ENCODE measurements around the gene COX6A2.
A peak's percentile ranks its signal among the peaks of the same experiment; 100 is the strongest.

Gene COX6A2
- total RNA-seq, result 0 reads per million in 2 donors

DNA sequence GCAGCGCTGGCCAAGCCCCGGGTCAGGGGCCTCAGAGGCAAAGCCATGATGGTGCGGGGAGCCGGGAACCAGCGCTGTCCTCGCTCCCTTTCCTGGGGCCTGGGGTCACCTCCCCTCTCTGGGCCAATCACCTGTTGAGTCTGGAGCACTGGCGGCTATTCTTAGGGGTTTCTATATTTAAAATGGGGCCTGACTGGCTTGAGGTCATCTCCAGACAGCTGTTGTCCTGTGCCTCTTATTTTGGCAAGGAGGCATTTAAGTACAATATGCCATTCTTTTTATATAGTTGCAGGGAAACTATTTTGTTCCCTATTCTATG is at the start of gene COX6A2:
TSS of gene COX6A2 (minus strand) at position 82 of the 319 bp plus-strand sequence. CDS start at position 47, 35 bp downstream.
- no peak for DNase-seq

DNA sequence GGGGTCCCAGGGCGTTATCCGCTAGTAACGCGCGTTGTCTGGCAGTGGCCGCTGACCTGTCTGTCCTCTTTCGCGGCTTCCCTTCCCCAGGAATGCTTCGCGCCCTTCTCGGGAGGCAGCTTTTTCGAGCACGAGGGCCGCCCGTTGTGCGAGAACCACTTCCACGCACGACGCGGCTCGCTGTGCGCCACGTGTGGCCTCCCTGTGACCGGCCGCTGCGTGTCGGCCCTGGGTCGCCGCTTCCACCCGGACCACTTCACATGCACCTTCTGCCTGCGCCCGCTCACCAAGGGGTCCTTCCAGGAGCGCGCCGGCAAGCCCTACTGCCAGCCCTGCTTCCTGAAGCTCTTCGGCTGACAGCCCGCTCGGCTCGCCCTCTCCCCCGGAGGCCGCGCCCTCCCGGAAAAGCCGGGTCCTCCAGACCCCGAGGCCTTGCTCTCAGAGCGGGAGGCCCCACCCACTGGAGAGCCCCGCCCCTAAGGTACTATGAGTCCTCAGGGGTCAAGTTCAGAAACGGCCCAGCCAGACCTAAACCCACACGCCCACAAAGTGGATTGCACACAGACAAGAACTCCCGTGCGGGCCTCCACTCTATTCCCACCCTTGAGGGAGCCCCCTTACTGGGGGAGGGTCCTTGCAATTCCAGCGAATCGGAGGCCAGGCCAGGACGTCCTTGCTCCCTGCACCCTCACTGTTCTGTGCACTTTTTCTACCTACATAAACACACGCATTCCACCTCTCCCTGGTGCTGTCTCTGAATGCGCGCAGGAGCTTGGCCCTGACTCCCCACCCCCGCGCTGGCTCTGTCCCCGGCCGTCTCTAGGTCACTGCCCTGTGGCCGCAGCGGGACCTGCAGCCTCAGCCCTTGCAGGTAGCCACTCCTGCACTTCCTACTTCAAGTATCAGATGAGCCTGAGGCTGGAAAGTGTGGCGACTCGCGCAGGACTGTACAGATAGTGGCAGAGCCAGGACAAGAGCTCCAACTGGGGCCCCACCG is 49.4 kb upstream of the COX6A2 start:
- no peak for DNase-seq

DNA sequence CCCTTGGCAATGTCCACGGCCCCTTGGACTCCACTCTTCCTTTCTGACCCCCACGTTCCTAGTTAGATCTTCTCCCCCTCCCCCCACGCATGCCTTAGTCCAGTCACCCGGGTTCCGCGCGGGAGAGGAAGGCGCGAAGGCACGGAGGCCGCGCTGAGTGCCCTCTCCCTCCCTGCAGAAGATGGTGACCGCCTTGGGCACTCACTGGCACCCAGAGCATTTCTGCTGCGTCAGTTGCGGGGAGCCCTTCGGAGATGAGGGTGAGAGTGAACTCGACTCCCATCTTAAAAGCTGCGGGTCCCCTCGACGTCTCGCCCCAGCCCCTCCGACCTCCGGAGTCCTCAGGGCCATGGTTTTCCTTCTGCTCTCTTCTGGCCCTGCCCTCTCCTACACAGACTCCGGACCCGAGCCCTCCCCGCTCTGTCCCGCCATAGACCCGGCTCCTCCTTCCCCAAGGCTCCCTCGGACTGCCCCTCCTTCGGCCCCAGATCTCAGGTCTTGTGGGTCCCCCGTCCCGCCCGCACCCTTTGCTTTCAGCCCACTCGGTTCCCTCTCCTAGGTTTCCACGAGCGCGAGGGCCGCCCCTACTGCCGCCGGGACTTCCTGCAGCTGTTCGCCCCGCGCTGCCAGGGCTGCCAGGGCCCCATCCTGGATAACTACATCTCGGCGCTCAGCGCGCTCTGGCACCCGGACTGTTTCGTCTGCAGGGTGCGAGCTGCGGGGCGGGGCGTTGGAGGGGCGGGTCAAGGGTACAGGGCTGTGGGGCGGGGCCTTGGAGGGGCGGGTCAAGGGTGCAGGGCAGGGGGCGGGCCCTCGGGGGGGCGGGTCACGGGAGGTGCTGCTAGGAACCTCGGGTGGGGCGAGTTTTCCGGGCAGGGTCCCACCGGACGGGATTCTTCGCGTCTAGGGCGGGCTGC is 48.4 kb upstream of the COX6A2 start:
- DNase-seq, result peak; percentile 71

DNA sequence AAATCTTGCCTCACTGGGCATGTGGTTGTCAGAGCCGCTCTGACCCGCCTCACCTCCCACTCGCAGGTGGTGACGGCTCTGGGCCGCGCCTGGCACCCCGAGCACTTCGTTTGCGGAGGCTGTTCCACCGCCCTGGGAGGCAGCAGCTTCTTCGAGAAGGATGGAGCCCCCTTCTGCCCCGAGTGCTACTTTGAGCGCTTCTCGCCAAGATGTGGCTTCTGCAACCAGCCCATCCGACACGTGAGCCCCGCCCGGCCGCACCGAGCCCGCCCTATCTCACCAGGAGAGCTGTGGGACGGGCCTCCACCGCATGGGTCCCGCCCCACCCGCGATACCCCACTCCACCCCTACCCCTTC is 47.8 kb upstream of the COX6A2 start:
- DNase-seq, result no peak

- DNase-seq, result no peak
These were observed 46.9 kb upstream of the COX6A2 start for GRCh38 chr16:31474773-31475738.

GRCh38 chr16:31474173-31474714 is 46.1 kb upstream of the COX6A2 start:
- no peak for DNase-seq

DNA sequence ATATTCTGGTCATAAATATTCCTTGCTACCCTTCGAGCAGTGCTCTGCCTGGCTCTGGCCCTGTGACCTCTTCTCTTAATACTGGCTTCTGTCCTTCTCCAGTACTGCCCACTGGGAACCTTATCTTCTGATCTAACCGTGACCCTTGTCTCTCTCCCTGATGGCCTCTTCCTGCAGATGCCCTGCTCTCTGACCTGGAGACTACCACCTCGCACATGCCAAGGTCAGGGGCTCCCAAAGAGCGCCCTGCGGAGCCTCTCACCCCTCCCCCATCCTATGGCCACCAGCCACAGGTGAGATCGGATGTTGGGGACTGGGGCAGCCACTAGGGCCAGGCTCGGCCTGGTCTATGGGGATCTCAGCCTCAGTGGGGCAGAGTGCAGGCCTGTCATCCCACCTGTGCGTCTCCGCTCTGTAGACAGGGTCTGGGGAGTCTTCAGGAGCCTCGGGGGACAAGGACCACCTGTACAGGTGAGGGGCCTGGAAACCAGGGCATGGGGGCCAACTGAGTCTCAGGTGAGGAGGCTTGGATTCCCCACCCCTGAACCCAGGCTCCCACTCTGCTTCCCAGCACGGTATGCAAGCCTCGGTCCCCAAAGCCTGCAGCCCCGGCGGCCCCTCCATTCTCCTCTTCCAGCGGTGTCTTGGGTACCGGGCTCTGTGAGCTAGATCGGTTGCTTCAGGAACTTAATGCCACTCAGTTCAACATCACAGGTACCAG is 45.3 kb upstream of the COX6A2 start:
- no peak for DNase-seq

DNA sequence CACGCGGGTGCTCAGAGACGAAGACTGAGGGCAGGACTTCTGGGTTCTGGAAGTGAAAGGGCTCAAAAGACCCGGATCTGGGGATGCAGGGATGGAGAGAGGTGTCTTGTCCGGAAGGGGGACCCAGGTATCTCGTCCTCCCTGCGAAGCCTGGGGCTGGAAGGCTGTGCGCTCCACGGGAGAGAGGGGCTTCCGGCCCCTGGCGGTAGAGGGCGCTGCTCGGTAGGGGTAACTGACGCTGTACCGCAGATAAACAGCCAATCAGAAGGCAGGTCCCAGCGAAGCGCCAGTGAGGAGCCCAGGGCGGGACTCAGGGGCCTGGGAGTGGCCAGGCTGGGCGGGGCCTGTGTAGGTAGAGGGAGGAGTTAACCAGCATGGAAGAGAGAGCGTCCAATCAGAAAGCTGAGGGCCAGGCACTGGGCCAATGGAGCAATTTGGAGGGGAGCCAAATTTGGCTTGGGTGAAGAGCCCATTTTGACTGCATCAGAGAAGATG is 44.6 kb upstream of the COX6A2 start:
- no peak for DNase-seq

DNA sequence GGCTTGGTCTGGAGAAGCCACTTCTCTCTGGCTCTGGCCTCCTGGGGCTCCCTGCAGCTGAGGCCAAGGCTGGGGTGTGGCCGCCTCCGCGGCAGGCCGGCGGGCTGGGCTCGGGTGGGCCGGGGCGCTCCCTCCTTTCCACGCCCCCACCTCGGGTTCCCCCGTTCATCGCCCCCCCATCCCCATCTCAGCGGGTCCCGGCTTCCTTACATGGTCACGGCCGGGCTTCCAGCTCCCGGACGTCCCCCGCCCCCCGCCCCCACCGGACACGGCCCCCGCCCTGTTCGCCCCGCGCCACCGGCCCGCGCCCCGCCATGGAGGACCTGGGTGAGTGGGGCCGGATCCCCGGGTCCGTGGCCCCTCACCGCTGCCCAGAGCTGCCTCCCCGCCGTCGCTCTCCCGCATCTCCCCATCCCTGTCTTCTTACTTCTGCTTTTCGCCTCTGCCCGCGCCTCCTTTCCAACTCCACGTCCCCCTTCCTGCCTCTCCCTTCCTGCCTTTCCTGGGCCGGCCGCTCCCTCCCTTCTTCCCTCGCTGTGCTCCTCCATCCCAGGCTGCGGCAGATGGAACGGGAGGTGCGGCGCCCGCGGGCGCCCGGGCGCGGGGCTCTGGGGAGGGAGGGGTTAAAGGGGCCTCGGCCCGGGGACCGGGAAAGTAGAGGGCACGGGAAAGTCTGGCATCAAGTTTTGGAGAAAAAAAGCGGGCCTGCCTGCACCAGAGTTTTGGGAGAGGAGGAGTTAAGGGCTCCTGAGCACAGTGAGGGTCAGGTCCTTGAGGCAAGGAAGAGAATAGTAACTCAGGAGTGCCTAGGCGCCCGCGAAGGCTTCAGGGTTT is 43.9 kb upstream of the COX6A2 start, which contains the start of gene TGFB1I1:
TSS of gene TGFB1I1 (plus strand) at position 278 of the 834 bp plus-strand sequence. CDS start at position 315, 37 bp downstream.
- no peak for DNase-seq

DNA sequence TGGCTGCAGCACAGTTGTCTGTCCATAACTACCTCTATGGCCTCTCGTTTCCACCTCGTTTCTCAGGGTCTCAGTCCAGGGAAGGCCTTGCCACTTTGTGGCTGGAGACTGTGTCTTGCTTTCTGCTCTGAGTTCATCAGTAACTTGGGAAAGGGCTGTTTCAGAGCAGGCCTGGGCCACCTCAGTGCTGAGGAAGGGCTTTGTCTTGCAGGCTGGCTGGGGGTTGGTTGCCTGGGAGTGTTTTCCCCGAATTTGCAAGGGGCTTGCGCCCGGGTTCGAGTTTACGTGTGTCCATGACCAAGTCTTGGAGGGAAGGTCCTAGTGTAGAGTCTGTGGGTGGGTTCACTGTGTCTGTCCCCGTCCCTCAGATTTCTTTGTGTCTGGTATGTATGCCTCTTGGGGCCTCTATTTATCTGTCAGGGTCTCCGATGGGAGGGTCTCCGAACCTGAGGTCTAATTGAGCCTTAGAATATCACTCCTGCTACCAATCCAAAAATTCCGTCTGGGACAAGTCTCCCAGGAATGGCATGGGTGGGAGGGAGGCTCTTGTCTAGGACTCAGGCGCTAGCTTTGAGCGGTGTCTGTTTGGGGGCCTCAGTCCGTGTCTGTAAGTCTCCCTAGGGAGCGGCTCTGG is 43.2 kb upstream of the COX6A2 start:
- DNase-seq, result no peak

GRCh38 chr16:31470615-31471014 is 42.5 kb upstream of the COX6A2 start:
- DNase-seq, result no peak

DNA sequence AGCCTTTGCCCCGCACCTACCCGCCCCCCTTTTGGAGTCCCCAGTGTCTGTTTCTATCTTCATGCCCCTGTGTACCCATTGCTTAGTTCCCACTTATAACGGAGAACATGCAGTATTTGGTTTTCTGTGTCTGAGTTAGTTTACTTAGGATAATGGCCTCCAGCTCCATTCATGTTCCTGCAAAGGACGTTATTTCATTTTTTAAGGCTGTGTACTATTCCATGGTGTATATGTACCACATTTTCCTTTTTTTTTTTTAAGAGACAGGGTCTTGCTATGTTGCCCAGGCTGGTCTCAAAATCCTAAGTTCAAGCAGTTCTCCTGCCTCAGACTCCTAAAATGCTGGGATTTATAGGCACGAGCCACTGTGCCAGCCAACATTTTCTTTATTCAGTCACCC is 39.7 kb upstream of the COX6A2 start:
- DNase-seq, result no peak

GRCh38 chr16:31467151-31467773 is 39.1 kb upstream of the COX6A2 start:
- no peak for DNase-seq

DNA sequence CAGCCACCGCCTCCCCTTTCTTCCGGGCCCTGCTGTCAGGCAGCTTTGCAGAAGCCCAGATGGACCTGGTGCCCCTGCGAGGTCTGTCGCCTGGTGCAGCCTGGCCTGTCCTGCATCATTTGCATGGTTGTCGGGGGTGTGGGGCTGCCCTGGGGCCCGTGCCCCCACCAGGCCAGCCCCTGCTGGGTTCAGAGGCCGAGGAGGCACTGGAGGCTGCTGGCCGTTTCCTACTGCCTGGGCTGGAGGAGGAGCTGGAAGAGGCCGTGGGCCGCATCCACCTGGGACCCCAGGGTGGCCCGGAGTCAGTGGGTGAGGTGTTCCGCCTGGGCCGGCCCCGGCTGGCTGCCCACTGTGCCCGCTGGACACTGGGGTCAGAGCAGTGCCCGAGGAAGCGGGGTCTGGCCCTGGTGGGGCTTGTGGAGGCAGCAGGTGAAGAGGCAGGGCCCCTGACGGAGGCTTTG is 38.3 kb upstream of the COX6A2 start:
- no peak for DNase-seq

DNA sequence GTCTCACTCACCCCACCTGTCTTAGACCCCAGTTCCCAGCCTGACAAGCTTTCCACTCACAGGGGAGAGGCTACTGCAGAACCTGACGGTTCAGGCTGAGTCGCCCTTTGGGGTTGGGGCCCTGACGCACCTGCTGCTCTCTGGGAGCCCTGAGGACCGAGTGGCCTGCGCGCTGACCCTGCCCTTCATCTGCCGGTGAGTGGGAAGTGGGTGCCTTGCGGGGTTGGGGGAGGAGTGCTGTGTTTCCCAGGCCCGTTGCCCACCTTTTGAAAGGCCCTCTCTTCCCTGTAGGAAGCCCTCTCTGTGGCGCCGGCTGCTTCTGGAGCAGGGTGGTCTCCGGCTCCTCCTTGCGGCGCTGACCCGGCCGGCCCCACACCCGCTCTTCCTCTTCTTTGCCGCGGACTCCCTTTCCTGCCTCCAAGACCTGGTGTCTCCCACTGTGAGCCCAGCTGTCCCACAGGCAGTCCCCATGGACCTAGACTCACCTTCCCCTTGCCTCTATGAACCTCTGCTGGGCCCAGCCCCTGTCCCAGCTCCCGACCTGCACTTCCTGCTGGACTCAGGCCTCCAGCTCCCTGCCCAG is 37.7 kb upstream of the COX6A2 start:
- no peak for DNase-seq

DNA sequence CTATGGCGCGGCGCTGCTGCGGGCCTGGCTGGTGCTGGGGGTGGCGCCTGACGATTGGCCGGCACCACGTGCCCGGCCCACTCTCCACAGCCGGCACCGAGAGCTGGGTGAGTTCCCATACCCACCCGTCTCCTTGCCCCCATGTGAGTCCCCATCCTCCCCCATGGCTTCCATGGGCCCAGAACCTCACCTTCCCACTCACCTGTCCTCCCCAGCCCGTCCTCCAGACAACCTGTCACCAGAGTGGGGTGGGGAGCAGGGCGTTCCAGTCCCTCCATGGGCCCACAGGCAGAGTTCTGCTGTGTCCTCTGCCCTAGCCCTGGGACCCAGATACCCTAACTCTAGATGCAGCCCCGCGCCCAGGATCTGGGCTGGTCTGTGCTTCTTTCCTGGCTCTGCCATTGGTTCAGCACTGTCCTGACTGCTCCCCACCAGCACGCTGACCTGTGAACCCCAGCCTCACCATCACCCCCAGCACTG is 36.7 kb upstream of the COX6A2 start:
- no peak for DNase-seq

DNA sequence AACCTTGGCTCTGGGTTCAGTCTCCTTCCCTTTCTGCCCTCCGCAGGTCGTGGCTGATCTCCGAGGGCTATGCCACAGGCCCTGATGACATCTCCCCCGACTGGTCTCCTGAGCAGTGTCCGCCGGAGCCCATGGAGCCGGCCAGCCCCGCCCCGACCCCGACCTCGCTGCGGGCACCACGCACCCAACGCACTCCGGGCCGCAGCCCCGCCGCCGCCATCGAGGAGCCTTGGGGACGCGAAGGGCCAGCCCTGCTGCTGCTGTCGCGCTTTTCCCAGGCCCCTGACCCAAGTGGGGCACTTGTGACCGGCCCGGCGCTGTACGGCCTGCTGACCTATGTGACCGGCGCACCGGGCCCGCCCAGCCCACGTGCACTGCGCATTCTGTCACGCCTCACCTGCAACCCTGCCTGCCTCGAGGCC is 36.2 kb upstream of the COX6A2 start:
- DNase-seq, result no peak
